K562 (cell line): Measurements from ENCODE around the gene CLSTN1. TPM values are rescaled to one million over a fixed set of nuclear protein-coding genes. Genes with fewer than 3 reads are reported as not detected.

Source experiments
- ASH1L ChIP-seq: fragments of 450-650 bp; IDR thresholded peaks from 2 replicates; pipeline ENCODE4 v1.6.1; 2018; ENCODE audit warnings: borderline replicate concordance, mild to moderate bottlenecking, low read depth; ENCODE audit not compliant: partially characterized antibody
- BRD9 ChIP-seq: fragments of 450-650 bp; IDR thresholded peaks from 2 replicates; pipeline ENCODE4 v1.6.1; 2018; ENCODE audit warnings: low read depth; ENCODE audit not compliant: partially characterized antibody
- BRF1 ChIP-seq: IDR thresholded peaks from 3 replicates; pipeline ENCODE4 v1.6.1; 2011; ENCODE audit warnings: borderline replicate concordance, mild to moderate bottlenecking; ENCODE audit not compliant: insufficient read length; ENCODE audit errors: extremely low read depth
- CBFA2T3 ChIP-seq: fragments of 450-650 bp; IDR thresholded peaks from 2 replicates; pipeline ENCODE4 v1.6.1; 2017
- EP400 ChIP-seq: fragments of 450-650 bp; IDR thresholded peaks from 2 replicates; pipeline ENCODE4 v1.6.1; 2017; ENCODE audit warnings: antibody characterized with exemption, mild to moderate bottlenecking, moderate library complexity
- ETV1 ChIP-seq: fragments of 450-650 bp; conservative IDR thresholded peaks from 2 replicates; pipeline ENCODE4 v1.6.1; 2016; ENCODE audit warnings: missing genetic modification characterization, control low read depth, low read depth, missing compliant biosample characterization
- HCFC1 ChIP-seq: IDR thresholded peaks from 2 replicates; pipeline ENCODE4 v1.6.1; 2012; ENCODE audit warnings: low read depth, low read length, improper control_type of control experiment
- MTA1 ChIP-seq: fragments of 450-650 bp; IDR thresholded peaks from 2 replicates; pipeline ENCODE4 v1.6.1; 2017; ENCODE audit warnings: borderline replicate concordance
- SPI1 ChIP-seq: IDR thresholded peaks from 2 replicates; pipeline ENCODE4 v1.6.1; 2011; ENCODE audit warnings: low read depth, low read length, control low read depth, borderline replicate concordance
- TCF7L2 ChIP-seq: fragments of 150-350 bp; IDR thresholded peaks from 2 replicates; pipeline ENCODE4 v1.6.1; 2016; ENCODE audit warnings: low read depth, mild to moderate bottlenecking, low read length, moderate library complexity
- ZFP1 ChIP-seq: fragments of 450-650 bp; formaldehyde crosslinking; IDR thresholded peaks from 2 replicates; pipeline ENCODE4 v1.4.0; 2020; ENCODE audit warnings: mild to moderate bottlenecking, mixed read lengths
- ZNF766 ChIP-seq: fragments of 200-800 bp; sonication (Bioruptor generic); conservative IDR thresholded peaks from 2 replicates; pipeline ENCODE4 v1.6.1; 2016; ENCODE audit warnings: missing genetic modification characterization, missing compliant biosample characterization
- ZNF778 ChIP-seq: fragments of 450-650 bp; formaldehyde crosslinking; IDR thresholded peaks from 2 replicates; pipeline ENCODE4 v1.4.0; 2020; ENCODE audit warnings: mild to moderate bottlenecking, moderate library complexity
- polyA plus RNA-seq, 8 experiments: library from polyadenylated mRNA; depleted of rRNA in 4 of 8; stranded (reverse) in 5 of 8; unstranded in 3 of 8; fragments of >200 nt; fragmentation: Nextera tagmentation in 2 of 8; fragmentation: Illumina TruSeq in 1 of 8; extraction: Ambion mirVana in 2 of 8; extraction: Trizol in 1 of 8; gene quantifications; 2 replicates each; pipeline versions ENCODE4 v1.2.1 to v1.2.3, GENCODE V29; 2011 to 2014; ENCODE audit warnings: inconsistent platforms in 1 of 8, missing spikeins in 1 of 8
- total RNA-seq, 7 experiments: library from RNA; depleted of rRNA in 6 of 7; stranded (reverse); fragments of >200 nt in 6 of 7; fragmentation: Illumina TruSeq in 2 of 7; extraction: Trizol in 2 of 7; gene quantifications; 2 replicates each; pipeline versions ENCODE4 v1.2.1 to v1.2.3, GENCODE V29; 2011 to 2021; ENCODE audit warnings: low replicate concordance in 1 of 7
- TF ChIP-seq, protein P1 (sequence below), 2 experiments: fragments of 200-800 bp in 1 of 2; sonication (Bioruptor generic) in 1 of 2; sonication (generic) in 1 of 2; formaldehyde crosslinking in 1 of 2; IDR thresholded peaks in 1 of 2; conservative IDR thresholded peaks in 1 of 2; 2 replicates each; pipeline versions ENCODE4 v1.5.0 to v1.6.1; 2016 to 2020; ENCODE audit warnings: missing compliant biosample characterization in 1 of 2, missing genetic modification characterization in 1 of 2, missing genetic modification reagents in 1 of 2
- TF ChIP-seq, protein P2 (sequence below): fragments of 450-650 bp; formaldehyde crosslinking; IDR thresholded peaks from 2 replicates; pipeline ENCODE4 v1.4.0; 2020; ENCODE audit warnings: mild to moderate bottlenecking
- TF ChIP-seq, protein P3 (sequence below), 2 experiments: IDR thresholded peaks; 2 replicates each; pipeline ENCODE4 v1.6.1; 2012; ENCODE audit warnings: improper control_type of control experiment in 2 of 2, low read depth in 2 of 2, low read length in 2 of 2, borderline replicate concordance in 1 of 2
- TF ChIP-seq, protein P4 (sequence below): fragments of 450-650 bp; formaldehyde crosslinking; IDR thresholded peaks from 2 replicates; pipeline ENCODE4 v1.4.0; 2020; ENCODE audit warnings: mild to moderate bottlenecking, mixed read lengths
- TF ChIP-seq, protein P5 (sequence below): sonication (generic); formaldehyde crosslinking; IDR thresholded peaks from 2 replicates; pipeline ENCODE4 v1.8.1; 2022; ENCODE audit warnings: missing genetic modification reagents

CLSTN1 gene
- total and polyA plus RNA-seq, 9 of the 15 experiments (the other 6 are each of a cell fraction or from before 2014, with no cell fraction given) = 1.1 to 32.5 (median 13.3) TPM

DNA sequence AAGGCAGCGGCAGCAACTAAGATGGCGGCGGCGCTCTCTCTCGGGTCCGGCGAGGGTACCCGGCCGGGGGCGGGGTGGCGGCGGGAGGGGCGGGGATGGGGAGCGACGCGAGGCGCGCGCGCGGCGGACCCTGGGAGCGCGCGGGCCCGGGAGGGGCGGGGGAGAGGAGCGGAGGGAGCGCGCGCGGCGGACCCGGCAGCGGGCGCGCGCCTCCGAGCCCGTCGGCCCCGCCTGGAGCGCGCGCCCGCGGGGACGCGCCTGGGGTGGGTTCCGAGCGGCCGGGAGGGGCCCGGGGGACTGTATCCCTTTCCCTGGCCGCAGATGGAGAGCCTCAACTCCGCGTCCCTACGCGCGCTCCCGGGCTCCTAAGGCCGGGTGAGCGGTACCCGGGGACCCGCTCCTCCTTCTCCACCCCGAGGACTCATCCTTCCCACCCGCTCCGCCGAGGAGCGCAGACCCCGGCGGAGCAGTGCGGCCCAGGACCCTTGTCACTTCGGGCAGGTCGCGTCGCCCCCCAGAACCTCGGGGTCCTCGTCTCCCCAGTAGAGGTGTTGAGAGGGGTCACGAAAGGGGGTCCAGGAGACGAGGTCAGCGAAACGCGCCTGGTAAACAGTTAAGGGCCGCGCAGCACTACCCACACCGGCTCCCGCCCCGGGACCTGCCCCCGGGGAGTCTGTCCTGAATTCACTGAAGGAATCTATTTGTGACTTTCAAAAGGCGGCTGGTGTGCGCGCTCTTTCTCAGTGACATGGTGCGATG is at the start of gene CLSTN1 (continued):
- TF ChIP-seq, protein P1, sequence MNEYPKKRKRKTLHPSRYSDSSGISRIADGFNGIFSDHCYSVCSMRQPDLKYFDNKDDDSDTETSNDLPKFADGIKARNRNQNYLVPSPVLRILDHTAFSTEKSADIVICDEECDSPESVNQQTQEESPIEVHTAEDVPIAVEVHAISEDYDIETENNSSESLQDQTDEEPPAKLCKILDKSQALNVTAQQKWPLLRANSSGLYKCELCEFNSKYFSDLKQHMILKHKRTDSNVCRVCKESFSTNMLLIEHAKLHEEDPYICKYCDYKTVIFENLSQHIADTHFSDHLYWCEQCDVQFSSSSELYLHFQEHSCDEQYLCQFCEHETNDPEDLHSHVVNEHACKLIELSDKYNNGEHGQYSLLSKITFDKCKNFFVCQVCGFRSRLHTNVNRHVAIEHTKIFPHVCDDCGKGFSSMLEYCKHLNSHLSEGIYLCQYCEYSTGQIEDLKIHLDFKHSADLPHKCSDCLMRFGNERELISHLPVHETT (CRISPR knock-in tag; conservative IDR thresholded peaks at IDR 0.05 in 1 of 2, IDR thresholded peaks at IDR 0.05 in 1 of 2) = peak in 1 of 2 experiments; percentile 87; a peak in 2 of 4 replicates
- no peak for TF ChIP-seq BRF1
- TF ChIP-seq ZFP1 (CRISPR knock-in tag) = no peak
- TF ChIP-seq SPI1 = no peak
- TF ChIP-seq BRD9 = no peak
- no peak for TF ChIP-seq EP400
- TF ChIP-seq, protein P2, sequence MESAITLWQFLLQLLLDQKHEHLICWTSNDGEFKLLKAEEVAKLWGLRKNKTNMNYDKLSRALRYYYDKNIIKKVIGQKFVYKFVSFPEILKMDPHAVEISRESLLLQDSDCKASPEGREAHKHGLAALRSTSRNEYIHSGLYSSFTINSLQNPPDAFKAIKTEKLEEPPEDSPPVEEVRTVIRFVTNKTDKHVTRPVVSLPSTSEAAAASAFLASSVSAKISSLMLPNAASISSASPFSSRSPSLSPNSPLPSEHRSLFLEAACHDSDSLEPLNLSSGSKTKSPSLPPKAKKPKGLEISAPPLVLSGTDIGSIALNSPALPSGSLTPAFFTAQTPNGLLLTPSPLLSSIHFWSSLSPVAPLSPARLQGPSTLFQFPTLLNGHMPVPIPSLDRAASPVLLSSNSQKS (CRISPR knock-in tag) = no peak
- TF ChIP-seq HCFC1 = no peak; the same call in none of the 2 replicates
- peak; percentile 99 for TF ChIP-seq ZNF766 (CRISPR knock-in tag)
- TF ChIP-seq ETV1 = no peak
- TF ChIP-seq TCF7L2 = no peak
- no peak for TF ChIP-seq ASH1L
- TF ChIP-seq, protein P3, sequence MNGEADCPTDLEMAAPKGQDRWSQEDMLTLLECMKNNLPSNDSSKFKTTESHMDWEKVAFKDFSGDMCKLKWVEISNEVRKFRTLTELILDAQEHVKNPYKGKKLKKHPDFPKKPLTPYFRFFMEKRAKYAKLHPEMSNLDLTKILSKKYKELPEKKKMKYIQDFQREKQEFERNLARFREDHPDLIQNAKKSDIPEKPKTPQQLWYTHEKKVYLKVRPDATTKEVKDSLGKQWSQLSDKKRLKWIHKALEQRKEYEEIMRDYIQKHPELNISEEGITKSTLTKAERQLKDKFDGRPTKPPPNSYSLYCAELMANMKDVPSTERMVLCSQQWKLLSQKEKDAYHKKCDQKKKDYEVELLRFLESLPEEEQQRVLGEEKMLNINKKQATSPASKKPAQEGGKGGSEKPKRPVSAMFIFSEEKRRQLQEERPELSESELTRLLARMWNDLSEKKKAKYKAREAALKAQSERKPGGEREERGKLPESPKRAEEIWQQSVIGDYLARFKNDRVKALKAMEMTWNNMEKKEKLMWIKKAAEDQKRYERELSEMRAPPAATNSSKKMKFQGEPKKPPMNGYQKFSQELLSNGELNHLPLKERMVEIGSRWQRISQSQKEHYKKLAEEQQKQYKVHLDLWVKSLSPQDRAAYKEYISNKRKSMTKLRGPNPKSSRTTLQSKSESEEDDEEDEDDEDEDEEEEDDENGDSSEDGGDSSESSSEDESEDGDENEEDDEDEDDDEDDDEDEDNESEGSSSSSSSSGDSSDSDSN (IDR thresholded peaks at IDR 0.05; ENCODE audit: borderline replicate concordance in 1 of 2, low read depth in 2 of 2, low read length in 2 of 2) = peak in 1 of 2 experiments; percentile 16; a peak in 1 of 4 replicates
- TF ChIP-seq, protein P4, sequence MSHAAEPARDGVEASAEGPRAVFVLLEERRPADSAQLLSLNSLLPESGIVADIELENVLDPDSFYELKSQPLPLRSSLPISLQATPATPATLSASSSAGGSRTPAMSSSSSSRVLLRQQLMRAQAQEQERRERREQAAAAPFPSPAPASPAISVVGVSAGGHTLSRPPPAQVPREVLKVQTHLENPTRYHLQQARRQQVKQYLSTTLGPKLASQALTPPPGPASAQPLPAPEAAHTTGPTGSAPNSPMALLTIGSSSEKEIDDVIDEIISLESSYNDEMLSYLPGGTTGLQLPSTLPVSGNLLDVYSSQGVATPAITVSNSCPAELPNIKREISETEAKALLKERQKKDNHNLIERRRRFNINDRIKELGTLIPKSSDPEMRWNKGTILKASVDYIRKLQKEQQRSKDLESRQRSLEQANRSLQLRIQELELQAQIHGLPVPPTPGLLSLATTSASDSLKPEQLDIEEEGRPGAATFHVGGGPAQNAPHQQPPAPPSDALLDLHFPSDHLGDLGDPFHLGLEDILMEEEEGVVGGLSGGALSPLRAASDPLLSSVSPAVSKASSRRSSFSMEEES (CRISPR knock-in tag) = no peak
- TF ChIP-seq ZNF778 (CRISPR knock-in tag) = no peak
- TF ChIP-seq MTA1 = no peak
- peak; percentile 71 for TF ChIP-seq CBFA2T3
- TF ChIP-seq, protein P5, sequence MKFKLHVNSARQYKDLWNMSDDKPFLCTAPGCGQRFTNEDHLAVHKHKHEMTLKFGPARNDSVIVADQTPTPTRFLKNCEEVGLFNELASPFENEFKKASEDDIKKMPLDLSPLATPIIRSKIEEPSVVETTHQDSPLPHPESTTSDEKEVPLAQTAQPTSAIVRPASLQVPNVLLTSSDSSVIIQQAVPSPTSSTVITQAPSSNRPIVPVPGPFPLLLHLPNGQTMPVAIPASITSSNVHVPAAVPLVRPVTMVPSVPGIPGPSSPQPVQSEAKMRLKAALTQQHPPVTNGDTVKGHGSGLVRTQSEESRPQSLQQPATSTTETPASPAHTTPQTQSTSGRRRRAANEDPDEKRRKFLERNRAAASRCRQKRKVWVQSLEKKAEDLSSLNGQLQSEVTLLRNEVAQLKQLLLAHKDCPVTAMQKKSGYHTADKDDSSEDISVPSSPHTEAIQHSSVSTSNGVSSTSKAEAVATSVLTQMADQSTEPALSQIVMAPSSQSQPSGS (CRISPR knock-in tag) = no peak
